ENCODE measurements around the gene PCDHA1.
"Not testable (repeated sequence)": the region's sequence is repeated elsewhere in the genome, so short reads cannot be mapped to it uniquely, and the experiment has no call there.

Gene PCDHA1

DNA sequence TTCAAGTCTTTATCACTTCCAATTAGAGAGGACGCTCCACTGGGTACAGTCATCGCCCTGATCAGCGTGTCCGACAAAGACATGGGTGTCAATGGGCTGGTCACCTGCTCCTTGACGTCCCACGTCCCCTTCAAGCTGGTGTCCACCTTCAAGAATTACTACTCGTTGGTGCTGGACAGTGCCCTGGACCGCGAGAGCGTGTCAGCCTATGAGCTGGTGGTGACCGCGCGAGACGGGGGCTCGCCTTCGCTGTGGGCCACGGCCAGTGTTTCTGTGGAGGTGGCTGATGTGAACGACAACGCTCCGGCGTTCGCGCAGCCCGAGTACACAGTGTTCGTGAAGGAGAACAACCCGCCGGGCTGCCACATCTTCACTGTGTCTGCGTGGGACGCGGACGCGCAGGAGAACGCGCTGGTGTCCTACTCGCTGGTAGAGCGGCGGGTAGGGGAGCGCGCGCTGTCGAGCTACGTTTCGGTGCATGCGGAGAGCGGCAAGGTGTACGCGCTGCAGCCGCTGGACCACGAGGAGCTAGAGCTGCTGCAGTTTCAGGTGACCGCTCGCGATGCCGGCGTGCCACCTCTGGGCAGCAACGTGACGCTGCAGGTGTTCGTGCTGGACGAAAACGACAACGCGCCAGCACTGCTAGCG, 22.4 kb downstream of the PCDHA1 start:
- not testable (repeated sequence) for DNase-seq (ENCODE audit: low spot score)

DNA sequence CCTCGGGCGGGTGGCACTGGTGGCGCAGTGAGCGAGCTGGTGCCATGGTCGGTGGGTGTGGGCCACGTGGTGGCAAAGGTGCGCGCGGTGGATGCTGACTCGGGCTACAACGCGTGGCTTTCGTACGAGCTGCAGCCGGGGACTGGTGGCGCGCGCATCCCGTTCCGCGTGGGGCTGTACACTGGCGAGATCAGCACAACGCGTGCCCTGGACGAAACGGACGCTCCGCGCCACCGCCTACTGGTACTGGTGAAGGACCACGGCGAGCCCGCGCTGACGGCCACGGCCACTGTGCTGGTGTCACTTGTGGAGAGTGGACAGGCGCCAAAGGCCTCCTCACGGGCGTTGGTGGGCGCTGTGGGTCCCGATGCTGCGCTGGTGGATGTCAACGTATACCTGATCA, 22.9 kb downstream of the PCDHA1 start:
- DNase-seq (ENCODE audit: low spot score) = no peak

DNA sequence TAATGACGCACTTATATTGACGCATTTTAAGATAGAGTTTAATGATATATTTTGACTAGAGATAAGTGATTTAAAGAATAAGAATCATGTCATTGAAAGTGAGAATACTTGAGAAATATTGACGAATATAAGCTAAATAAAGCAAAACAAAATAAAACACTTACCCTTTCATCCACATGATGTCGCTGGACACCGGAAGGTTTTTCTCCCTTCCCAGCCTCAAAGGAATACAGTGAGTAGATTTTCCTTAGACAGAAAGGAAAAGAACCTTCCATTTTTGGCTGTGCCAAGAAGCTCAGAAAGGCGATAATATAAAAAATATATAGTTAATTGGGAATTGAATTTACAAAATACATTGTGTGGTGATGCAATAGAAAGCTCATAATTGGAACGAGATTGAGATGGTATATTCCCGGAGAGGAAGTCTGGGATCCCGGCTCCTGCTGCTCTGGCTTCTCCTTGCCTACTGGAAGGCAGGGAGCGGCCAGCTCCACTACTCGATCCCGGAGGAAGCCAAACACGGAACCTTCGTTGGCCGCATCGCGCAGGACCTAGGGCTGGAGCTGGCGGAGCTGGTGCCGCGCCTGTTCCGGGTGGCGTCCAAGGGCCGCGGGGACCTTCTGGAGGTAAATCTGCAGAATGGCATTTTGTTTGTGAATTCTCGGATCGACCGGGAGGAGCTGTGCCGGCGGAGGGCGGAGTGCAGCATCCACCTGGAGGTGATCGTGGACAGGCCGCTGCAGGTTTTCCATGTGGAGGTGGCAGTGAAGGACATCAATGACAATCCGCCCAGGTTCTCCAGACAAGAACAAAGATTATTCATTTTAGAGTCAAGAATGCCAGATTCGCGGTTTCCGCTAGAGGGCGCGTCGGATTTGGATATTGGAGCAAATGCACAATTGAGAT, 35.7 kb downstream of the PCDHA1 start, which contains the start of gene PCDHA5:
Gene PCDHA5 (plus strand): TSS at position 239 of the 906 bp plus-strand sequence.
- DNase-seq (ENCODE audit: low spot score) = no peak

DNA sequence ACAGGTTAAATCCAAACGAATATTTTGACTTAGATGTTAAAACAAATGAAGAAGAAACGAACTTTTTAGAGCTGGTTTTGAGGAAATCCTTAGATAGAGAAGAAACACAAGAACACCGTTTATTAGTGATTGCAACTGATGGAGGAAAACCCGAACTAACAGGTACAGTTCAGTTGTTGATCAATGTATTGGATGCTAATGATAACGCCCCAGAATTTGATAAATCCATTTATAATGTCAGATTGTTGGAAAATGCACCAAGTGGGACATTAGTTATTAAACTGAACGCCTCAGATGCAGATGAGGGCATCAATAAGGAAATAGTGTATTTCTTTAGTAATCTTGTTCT, 36.3 kb downstream of the PCDHA1 start:
- DNase-seq (ENCODE audit: low spot score) = no peak

DNA sequence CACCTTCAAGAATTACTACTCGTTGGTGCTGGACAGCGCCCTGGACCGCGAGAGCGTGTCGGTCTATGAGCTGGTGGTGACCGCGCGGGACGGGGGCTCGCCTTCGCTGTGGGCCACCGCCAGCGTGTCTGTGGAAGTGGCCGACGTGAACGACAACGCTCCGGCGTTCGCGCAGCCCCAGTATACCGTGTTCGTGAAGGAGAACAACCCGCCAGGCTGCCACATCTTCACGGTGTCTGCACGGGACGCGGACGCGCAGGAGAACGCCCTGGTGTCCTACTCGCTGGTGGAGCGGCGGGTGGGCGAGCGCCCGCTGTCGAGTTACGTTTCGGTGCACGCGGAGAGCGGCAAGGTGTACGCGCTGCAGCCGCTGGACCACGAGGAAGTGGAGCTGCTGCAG, 37.0 kb downstream of the PCDHA1 start:
- not testable (repeated sequence) for DNase-seq (ENCODE audit: low spot score)

DNA sequence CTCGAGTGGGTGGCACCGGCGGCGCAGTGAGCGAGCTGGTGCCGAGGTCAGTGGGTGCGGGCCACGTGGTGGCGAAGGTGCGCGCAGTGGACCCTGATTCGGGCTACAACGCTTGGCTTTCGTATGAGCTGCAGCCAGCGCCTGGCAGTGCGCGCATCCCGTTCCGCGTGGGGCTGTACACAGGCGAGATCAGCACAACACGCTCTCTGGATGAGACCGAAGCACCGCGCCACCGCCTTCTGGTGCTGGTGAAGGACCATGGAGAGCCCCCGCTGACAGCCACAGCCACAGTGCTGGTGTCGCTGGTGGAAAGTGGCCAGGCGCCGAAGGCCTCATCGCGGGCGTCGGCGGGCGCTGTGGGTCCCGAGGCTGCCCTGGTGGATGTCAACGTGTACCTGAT, 37.5 kb downstream of the PCDHA1 start:
- no peak for DNase-seq (ENCODE audit: low spot score)

DNA sequence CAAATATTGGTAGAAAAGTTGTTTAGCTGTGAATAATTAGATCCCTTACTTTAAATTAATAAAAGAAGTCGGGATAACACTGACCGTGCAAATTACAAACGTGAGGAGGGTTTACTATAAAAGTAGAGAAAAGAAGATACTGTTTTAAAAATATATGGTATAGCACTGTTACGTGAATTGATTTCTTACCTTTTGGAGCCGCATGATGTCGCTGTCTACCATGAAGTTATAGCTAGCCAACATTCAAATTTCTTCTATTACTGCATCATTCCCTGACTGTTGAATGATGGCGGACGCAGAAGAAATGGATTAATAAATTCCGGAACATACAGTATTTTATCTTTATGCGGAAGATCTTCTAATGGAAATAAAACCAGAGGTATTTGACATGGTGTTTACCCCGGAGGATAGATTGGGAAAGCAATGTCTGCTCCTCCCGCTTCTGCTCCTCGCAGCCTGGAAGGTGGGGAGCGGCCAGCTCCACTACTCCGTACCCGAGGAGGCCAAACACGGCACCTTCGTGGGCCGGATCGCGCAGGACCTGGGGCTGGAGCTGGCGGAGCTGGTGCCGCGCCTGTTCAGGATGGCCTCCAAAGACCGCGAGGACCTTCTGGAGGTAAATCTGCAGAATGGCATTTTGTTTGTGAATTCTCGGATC, 41.9 kb downstream of the PCDHA1 start, which contains the start of gene PCDHA6:
Gene PCDHA6 (plus strand): TSS at position 257 of the 658 bp plus-strand sequence. CDS start 132 bp downstream, at position 389.
- DNase-seq (ENCODE audit: low spot score) = no peak

DNA sequence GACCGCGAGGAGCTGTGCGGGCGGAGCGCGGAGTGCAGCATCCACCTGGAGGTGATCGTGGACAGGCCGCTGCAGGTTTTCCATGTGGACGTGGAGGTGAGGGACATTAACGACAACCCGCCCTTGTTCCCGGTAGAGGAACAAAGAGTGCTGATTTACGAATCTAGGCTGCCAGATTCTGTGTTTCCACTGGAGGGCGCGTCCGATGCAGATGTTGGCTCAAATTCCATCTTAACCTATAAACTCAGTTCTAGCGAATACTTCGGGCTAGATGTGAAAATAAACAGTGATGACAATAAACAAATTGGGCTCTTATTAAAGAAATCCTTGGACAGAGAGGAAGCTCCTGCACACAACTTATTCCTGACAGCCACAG, 42.4 kb downstream of the PCDHA1 start:
- no peak for DNase-seq (ENCODE audit: low spot score)

DNA sequence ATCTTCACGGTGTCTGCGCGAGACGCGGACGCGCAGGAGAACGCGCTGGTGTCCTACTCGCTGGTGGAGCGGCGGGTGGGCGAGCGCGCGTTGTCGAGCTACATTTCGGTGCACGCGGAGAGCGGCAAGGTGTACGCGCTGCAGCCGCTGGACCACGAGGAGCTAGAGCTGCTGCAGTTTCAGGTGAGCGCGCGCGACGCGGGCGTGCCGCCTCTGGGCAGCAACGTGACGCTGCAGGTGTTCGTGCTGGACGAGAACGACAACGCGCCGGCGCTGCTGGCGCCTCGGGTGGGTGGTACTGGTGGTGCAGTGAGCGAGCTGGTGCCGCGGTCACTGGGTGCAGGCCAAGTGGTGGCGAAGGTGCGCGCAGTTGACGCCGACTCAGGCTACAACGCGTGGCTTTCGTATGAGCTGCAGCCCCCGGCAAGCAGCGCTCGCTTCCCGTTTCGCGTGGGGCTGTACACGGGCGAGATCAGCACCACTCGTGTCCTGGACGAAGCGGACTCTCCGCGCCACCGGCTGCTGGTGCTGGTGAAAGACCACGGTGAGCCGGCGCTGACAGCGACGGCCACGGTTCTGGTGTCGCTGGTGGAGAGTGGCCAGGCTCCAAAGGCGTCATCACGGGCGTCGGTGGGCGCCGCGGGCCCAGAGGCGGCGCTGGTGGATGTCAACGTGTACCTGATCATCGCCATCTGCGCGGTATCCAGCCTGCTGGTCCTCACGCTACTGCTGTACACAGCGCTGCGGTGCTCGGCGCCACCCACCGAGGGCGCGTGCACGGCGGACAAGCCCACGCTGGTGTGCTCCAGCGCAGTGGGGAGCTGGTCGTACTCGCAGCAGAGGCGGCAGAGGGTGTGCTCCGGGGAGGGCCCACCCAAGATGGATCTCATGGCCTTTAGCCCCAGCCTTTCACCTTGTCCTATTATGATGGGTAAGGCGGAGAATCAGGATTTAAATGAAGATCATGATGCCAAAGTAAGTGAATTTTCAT, 43.9 kb downstream of the PCDHA1 start:
- DNase-seq (ENCODE audit: low spot score) = not testable (repeated sequence)

DNA sequence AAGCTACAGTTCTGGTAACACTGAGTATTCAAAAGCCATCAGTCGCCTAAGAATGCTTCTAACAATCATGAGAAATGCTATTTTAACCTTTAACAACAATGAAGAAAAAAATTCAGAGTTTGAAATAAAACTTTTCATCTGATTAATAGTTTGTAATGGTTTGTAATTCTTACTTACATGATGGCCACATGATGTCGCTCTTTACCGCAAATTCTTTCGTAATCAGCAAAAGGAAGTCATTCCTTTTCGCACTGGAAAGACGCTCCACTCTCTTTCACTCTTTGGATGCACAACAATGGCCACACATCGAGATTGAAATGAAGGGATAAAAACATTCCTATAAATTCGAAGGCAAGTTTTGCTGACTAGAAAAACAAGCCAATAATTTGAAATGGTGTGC, 48.1 kb downstream of the PCDHA1 start, which contains the start of gene PCDHA7:
Gene PCDHA7 (plus strand): TSS at position 277 of the 400 bp plus-strand sequence. CDS start 115 bp downstream, at position 392.
- no peak for DNase-seq (ENCODE audit: low spot score)

DNA sequence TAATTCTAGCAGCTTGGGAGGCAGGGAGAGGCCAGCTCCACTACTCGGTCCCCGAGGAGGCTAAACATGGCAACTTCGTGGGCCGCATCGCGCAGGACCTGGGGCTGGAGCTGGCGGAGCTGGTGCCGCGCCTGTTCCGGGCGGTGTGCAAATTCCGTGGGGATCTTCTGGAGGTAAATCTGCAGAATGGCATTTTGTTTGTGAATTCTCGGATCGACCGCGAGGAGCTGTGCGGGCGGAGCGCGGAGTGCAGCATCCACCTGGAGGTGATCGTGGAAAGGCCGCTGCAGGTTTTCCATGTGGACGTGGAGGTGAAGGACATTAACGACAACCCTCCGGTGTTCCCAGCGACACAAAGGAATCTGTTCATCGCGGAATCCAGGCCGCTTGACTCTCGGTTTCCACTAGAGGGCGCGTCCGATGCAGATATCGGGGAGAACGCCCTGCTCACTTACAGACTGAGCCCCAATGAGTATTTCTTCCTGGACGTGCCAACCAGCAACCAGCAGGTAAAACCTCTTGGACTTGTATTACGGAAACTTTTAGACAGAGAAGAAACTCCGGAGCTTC, 48.6 kb downstream of the PCDHA1 start:
- not testable (repeated sequence) for DNase-seq (ENCODE audit: low spot score)

DNA sequence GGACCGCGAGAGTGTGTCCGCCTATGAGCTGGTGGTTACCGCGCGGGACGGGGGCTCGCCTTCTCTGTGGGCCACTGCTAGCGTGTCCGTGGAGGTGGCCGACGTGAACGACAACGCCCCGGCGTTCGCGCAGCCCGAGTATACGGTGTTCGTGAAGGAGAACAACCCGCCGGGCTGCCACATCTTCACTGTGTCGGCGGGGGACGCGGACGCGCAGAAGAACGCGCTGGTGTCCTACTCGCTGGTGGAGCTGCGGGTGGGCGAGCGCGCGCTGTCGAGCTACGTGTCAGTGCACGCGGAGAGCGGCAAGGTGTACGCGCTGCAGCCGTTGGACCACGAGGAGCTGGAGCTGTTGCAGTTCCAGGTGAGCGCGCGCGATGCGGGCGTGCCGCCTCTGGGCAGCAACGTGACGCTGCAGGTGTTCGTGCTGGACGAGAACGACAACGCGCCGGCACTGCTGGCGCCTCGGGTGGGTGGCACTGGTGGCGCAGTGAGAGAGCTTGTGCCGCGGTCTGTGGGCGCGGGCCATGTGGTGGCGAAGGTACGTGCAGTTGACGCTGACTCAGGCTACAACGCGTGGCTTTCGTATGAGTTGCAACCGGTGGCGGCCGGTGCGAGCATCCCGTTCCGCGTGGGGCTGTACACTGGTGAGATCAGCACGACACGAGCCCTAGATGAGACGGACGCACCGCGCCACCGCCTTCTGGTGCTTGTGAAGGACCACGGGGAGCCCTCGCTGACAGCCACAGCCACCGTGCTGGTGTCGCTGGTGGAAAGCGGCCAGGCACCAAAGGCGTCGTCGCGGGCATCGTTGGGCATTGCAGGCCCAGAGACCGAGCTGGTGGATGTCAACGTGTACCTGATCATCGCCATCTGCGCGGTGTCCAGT, 49.9 kb downstream of the PCDHA1 start:
- DNase-seq (ENCODE audit: low spot score) = no peak

DNA sequence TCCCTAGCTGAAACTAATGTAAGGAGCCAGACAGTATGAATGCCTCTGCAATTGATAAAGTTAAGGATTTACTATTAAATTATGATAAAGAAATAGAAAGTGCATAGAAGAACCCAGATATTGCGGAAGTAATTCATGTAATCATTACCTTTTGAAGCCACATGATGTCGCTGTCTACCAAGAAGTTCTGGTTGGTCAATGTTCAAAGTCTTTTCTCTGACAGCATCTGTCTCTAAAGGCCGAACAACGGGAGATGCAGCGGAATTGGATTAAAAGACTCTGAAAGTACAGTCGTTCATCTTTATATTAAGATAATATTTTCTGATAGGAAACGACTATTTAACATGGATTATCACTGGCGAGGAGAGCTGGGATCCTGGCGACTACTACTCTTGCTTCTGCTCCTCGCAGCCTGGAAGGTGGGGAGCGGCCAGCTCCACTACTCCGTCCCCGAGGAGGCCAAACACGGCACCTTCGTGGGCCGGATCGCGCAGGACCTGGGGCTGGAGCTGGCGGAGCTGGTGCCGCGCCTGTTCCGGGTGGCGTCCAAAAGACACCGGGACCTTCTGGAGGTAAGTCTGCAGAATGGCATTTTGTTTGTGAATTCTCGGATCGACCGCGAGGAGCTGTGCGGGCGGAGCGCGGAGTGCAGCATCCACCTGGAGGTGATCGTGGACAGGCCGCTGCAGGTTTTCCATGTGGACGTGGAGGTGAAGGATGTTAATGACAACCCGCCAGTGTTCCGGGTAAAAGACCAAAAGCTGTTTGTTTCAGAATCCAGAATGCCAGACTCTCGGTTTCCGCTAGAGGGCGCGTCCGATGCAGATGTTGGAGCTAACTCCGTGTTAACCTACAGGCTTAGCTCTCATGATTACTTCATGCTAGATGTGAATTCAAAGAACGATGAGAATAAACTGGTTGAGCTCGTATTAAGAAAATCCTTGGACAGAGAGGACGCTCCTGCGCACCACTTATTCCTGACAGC, 55.3 kb downstream of the PCDHA1 start, which contains the start of gene PCDHA8:
Gene PCDHA8 (plus strand): TSS at position 210 of the 985 bp plus-strand sequence. CDS start 135 bp downstream, at position 345.
- DNase-seq (ENCODE audit: low spot score) = no peak

DNA sequence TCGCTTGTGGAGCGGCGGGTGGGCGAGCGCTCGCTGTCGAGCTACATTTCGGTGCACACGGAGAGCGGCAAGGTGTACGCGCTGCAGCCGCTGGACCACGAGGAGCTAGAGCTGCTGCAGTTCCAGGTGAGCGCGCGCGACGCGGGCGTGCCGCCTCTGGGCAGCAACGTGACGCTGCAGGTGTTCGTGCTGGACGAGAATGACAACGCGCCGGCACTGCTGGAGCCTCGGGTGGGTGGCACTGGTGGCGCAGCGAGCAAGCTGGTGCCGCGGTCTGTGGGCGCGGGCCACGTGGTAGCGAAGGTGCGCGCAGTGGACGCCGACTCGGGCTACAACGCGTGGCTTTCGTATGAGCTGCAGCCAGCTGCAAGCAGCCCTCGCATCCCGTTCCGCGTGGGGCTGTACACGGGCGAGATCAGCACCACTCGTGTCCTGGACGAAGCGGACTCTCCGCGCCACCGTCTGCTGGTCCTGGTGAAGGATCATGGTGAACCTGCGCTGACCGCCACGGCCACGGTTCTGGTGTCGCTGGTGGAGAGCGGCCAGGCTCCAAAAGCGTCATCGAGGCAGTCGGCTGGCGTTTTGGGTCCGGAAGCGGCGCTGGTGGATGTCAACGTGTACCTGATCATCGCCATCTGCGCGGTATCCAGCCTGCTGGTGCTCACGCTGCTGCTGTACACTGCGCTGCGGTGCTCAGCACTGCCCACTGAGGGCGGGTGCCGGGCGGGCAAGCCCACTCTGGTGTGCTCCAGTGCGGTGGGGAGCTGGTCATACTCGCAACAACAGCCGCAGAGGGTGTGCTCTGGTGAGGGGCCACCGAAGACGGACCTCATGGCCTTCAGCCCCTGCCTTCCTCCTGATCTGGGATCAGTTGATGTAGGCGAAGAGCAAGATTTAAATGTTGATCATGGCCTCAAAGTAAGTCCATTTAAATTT, 57.1 kb downstream of the PCDHA1 start:
- DNase-seq (ENCODE audit: low spot score) = no peak

DNA sequence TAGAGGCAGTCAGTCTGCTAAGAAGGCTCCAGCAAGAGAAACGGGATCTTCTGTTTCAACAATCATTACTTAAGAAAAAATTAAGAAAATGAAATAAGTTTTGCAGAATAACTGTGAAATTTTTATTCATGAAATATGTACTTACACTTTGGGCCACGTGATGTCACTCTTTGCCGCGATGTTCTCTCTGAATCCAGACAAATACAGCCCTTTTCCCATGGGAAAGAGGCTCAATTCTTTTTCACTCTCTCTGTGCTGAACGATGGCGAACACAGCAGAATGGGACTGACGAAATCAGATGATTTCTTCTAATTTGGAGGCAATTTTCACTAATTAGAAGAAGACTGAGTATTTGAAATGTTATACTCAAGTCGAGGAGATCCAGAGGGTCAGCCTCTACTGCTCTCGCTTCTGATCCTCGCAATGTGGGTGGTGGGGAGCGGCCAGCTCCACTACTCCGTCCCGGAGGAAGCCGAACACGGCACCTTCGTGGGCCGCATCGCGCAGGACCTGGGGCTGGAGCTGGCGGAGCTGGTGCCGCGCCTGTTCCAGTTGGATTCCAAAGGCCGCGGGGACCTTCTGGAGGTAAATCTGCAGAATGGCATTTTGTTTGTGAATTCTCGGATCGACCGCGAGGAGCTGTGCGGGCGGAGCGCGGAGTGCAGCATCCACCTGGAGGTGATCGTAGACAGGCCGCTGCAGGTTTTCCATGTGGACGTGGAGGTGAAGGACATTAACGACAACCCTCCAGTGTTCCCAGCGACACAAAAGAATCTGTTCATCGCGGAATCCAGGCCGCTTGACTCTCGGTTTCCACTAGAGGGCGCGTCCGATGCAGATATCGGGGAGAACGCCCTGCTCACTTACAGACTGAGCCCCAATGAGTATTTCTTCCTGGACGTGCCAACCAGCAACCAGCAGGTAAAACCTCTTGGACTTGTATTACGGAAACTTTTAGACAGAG, 62.5 kb downstream of the PCDHA1 start, which contains the start of gene PCDHA9:
Gene PCDHA9 (plus strand): TSS at position 244 of the 964 bp plus-strand sequence. CDS start 114 bp downstream, at position 358.
- DNase-seq (ENCODE audit: low spot score) = not testable (repeated sequence)

All from CD4-positive, alpha-beta T cell treated with Interleukin-15 for 4 hours (primary cell).